H9 (cell line): Measurements from ENCODE around the gene MICB. TPM values are rescaled to one million over a fixed set of nuclear protein-coding genes. Genes with fewer than 3 reads are reported as not detected.

Experiments used
- DNase-seq: peaks from one replicate; pipeline ENCODE4 v3.0.0-alpha.2; 2017
- H2AFZ ChIP-seq: one replicate; pipeline ENCODE4 v1.6.1; 2013; ENCODE audit warnings: mild to moderate bottlenecking, low read length, control low read depth, moderate library complexity
- H2AK5ac ChIP-seq: 2 replicates; pipeline ENCODE4 v1.6.1; 2013; ENCODE audit warnings: low read length, control low read depth, mixed read lengths; ENCODE audit not compliant: insufficient read length
- H2BK120ac ChIP-seq: one replicate; pipeline ENCODE4 v1.6.1; 2013; ENCODE audit warnings: low read depth, mild to moderate bottlenecking, low read length, control low read depth, inconsistent platforms; ENCODE audit not compliant: poor library complexity, severe bottlenecking
- H2BK12ac ChIP-seq: 2 replicates; pipeline ENCODE4 v1.6.1; 2013; ENCODE audit warnings: low read length, control low read depth, mixed read lengths, low read depth; ENCODE audit not compliant: insufficient read length
- H2BK15ac ChIP-seq: 2 replicates; pipeline ENCODE4 v1.6.1; 2013; ENCODE audit warnings: low read depth, low read length, control low read depth
- H2BK20ac ChIP-seq: one replicate; pipeline ENCODE4 v1.6.1; 2013; ENCODE audit warnings: low read depth, mild to moderate bottlenecking, low read length, control low read depth, inconsistent platforms; ENCODE audit not compliant: poor library complexity, severe bottlenecking
- H2BK5ac ChIP-seq: 2 replicates; pipeline ENCODE4 v1.6.1; 2013; ENCODE audit warnings: low read length, control low read depth, mixed read lengths; ENCODE audit not compliant: insufficient read length
- H3K14ac ChIP-seq: 2 replicates; pipeline ENCODE4 v1.6.1; 2013; ENCODE audit warnings: low read length, control low read depth; ENCODE audit not compliant: insufficient read depth
- H3K18ac ChIP-seq: 2 replicates; pipeline ENCODE4 v1.6.1; 2013; ENCODE audit warnings: low read depth, mild to moderate bottlenecking, mixed read lengths, low read length, control low read depth; ENCODE audit not compliant: insufficient read length
- H3K23ac ChIP-seq: 2 replicates; pipeline ENCODE4 v1.6.1; 2013; ENCODE audit warnings: low read length, control low read depth, mixed read lengths, low read depth; ENCODE audit not compliant: insufficient read length
- H3K23me2 ChIP-seq: 2 replicates; pipeline ENCODE4 v1.6.1; 2013; ENCODE audit warnings: low read depth, mild to moderate bottlenecking, mixed read lengths, low read length, control low read depth; ENCODE audit not compliant: insufficient read length, poor library complexity, severe bottlenecking
- H3K27ac ChIP-seq: 2 replicates; pipeline ENCODE4 v1.5.1; 2013; ENCODE audit warnings: low read length, control low read depth, mixed read lengths, low read depth; ENCODE audit not compliant: insufficient read length
- H3K27me3 ChIP-seq: 2 replicates; pipeline ENCODE4 v1.6.1; 2013; ENCODE audit warnings: low read length, control low read depth, inconsistent platforms; ENCODE audit not compliant: insufficient read depth
- H3K4ac ChIP-seq: 2 replicates; pipeline ENCODE4 v1.6.1; 2013; ENCODE audit warnings: low read depth, mild to moderate bottlenecking, control low read depth, inconsistent platforms, low read length, moderate library complexity
- H3K4me1 ChIP-seq: 2 replicates; pipeline ENCODE4 v1.6.1; 2013; ENCODE audit warnings: low read length, control low read depth, inconsistent platforms; ENCODE audit not compliant: insufficient read depth
- H3K4me2 ChIP-seq: 2 replicates; pipeline ENCODE4 v1.6.1; 2013; ENCODE audit warnings: low read length, control low read depth, mixed read lengths; ENCODE audit not compliant: insufficient read length, insufficient read depth
- H3K56ac ChIP-seq: 2 replicates; pipeline ENCODE4 v1.6.1; 2013; ENCODE audit warnings: low read depth, mild to moderate bottlenecking, mixed read lengths, low read length, control low read depth; ENCODE audit not compliant: insufficient read length
- H3K79me1 ChIP-seq: 2 replicates; pipeline ENCODE4 v1.6.1; 2013; ENCODE audit warnings: low read depth, mild to moderate bottlenecking, moderate library complexity, low read length, control low read depth, inconsistent platforms; ENCODE audit not compliant: insufficient read depth, poor library complexity, severe bottlenecking
- H3K79me2 ChIP-seq: 2 replicates; pipeline ENCODE4 v1.6.1; 2013; ENCODE audit warnings: low read length, control low read depth, inconsistent platforms; ENCODE audit not compliant: insufficient read depth
- H3K9ac ChIP-seq: 2 replicates; pipeline ENCODE4 v1.6.1; 2013; ENCODE audit warnings: low read length, control low read depth, mixed read lengths; ENCODE audit not compliant: insufficient read length; ENCODE audit errors: extremely low read depth
- H3K9me3 ChIP-seq: one replicate; pipeline ENCODE4 v1.6.1; 2013; ENCODE audit warnings: low read depth, low read length, inconsistent platforms; ENCODE audit not compliant: control insufficient read depth
- H3T11ph ChIP-seq: one replicate; pipeline ENCODE4 v1.6.1; 2013; ENCODE audit warnings: mild to moderate bottlenecking, low read length, control low read depth, inconsistent platforms
- H4K20me1 ChIP-seq: one replicate; pipeline ENCODE4 v1.6.1; 2013; ENCODE audit not compliant: control insufficient read depth, insufficient read length, insufficient read depth
- H4K5ac ChIP-seq: 2 replicates; pipeline ENCODE4 v1.6.1; 2013; ENCODE audit warnings: low read depth, mild to moderate bottlenecking, mixed read lengths, low read length, control low read depth; ENCODE audit not compliant: insufficient read length
- H4K8ac ChIP-seq: replicated peaks from 2 replicates; pipeline ENCODE4 v1.6.1; 2013; ENCODE audit warnings: low read length, control low read depth, mixed read lengths, low read depth; ENCODE audit not compliant: insufficient read length
- H4K91ac ChIP-seq: 2 replicates; pipeline ENCODE4 v1.6.1; 2013; ENCODE audit warnings: low read depth, mild to moderate bottlenecking, moderate library complexity, mixed read lengths, low read length, control low read depth; ENCODE audit not compliant: insufficient read length
- H3K27ac Mint-ChIP-seq, 3 experiments: 2 replicates in 2 of 3; 3 replicates in 1 of 3; pipeline ENCODE4 v1.8.0; 2020 to 2021; ENCODE audit warnings: mixed read lengths in 3 of 3, mild to moderate bottlenecking in 1 of 3, moderate library complexity in 1 of 3
- H3K27me3 Mint-ChIP-seq: 2 replicates; pipeline ENCODE4 v1.8.0; 2021; ENCODE audit warnings: low read depth, mild to moderate bottlenecking, moderate library complexity, mixed read lengths
- H3K36me3 Mint-ChIP-seq, 3 experiments: 2 replicates in 2 of 3; 3 replicates in 1 of 3; pipeline ENCODE4 v1.8.0; 2020 to 2021; ENCODE audit warnings: low read depth in 3 of 3, mixed read lengths in 3 of 3; ENCODE audit not compliant: insufficient read depth in 1 of 3
- H3K4me1 Mint-ChIP-seq, 2 experiments: 2 replicates each; pipeline ENCODE4 v1.8.0; 2020; ENCODE audit warnings: mixed read lengths in 2 of 2
- H3K4me3 Mint-ChIP-seq, 2 experiments: 2 replicates in 1 of 2; 3 replicates in 1 of 2; pipeline ENCODE4 v1.8.0; 2020 to 2021; ENCODE audit warnings: mild to moderate bottlenecking in 2 of 2, mixed read lengths in 2 of 2, moderate library complexity in 1 of 2
- H3K9me3 Mint-ChIP-seq, 2 experiments: 2 replicates in 1 of 2; 3 replicates in 1 of 2; pipeline ENCODE4 v1.8.0; 2020; ENCODE audit warnings: mild to moderate bottlenecking in 2 of 2, mixed read lengths in 2 of 2, moderate library complexity in 1 of 2
- WGBS: extraction: QIAGEN DNeasy Blood & Tissue Kit; methylation state at CpG from one replicate; pipeline ENCODE4 v1.1.7; 2013; ENCODE audit warnings: missing lambda C conversion rate, low lambda C conversion rate, mixed read lengths; ENCODE audit not compliant: insufficient read length; ENCODE audit errors: extremely low coverage; 5-methylcytosine and 5-hydroxymethylcytosine counted together
- total RNA-seq: library from RNA; stranded (reverse); gene quantifications from 2 replicates; pipeline ENCODE4 v1.2.1, GENCODE V29; 2021
- TF ChIP-seq, protein P1 (sequence below): fragments of 200-600 bp; sonication (generic); conservative IDR thresholded peaks from 3 replicates; pipeline ENCODE4 v1.8.0; 2021; ENCODE audit warnings: antibody characterized with exemption, mild to moderate bottlenecking

MICB gene
- total RNA-seq, 1 experiment from 2014 or later: 6.2 TPM

DNA sequence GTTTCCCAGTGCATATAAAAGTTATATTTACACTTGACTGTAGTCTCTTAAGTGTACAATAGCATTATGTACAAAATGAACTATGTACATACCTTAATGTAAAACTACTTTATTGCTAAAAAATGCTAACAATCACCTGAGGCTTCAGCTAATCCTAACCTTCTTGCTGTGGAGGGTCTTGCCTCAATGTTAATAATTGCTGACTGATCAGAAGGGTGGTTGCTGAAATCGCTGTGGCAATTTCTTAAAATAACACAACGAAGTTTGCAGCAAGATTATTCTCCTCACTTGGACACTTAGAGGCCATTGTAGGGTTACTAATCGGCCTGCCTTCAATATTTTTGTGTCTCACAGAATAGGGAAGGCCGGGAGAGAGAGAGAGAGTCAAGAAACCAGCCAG lies 24.7 kb upstream of the MICB start:
- no peak overlapping the region for H3K14ac ChIP-seq
- H3K27ac ChIP-seq: no peak overlapping the region
- no peaks in the 10 kb centered on the region for H3K4me1 Mint-ChIP-seq
- no CpG with 5 or more reads among the region's 4 CpGs for WGBS
- no peak overlapping the region for H4K5ac ChIP-seq
- H3K79me1 ChIP-seq: no peaks in the 10 kb centered on the region
- no peak overlapping the region for H3K27ac Mint-ChIP-seq
- no peaks in the 10 kb centered on the region for H3K9me3 Mint-ChIP-seq
- H3K27me3 ChIP-seq: 0 out of 2 replicates have a peak, but pooled peaks cover 2% of the 10 kb centered on the region
- peaks cover 25% of the 10 kb centered on the region for H3K27me3 Mint-ChIP-seq
- no peak overlapping the region for H2AK5ac ChIP-seq
- no peak overlapping the region for H3K23ac ChIP-seq
- H4K20me1 ChIP-seq: no peaks in the 10 kb centered on the region
- DNase-seq: no peak
- H2BK120ac ChIP-seq: no peak overlapping the region
- H3K4me2 ChIP-seq: no peak overlapping the region
- no peak overlapping the region for H4K8ac ChIP-seq
- H3K18ac ChIP-seq: no peak overlapping the region
- no peak overlapping the region for H2BK15ac ChIP-seq
- no peak overlapping the region for H2AFZ ChIP-seq
- H3K9ac ChIP-seq: no peak overlapping the region
- no peaks in the 10 kb centered on the region; a peak in 1 of 7 replicates for H3K36me3 Mint-ChIP-seq
- H3K79me2 ChIP-seq: no peaks in the 10 kb centered on the region
- H4K91ac ChIP-seq: no peak overlapping the region
- no peak overlapping the region for H2BK12ac ChIP-seq
- H3K56ac ChIP-seq: no peak overlapping the region
- H3K4ac ChIP-seq: no peak overlapping the region
- no peak overlapping the region for H3T11ph ChIP-seq
- no peak overlapping the region for H2BK5ac ChIP-seq
- TF ChIP-seq, protein P1, sequence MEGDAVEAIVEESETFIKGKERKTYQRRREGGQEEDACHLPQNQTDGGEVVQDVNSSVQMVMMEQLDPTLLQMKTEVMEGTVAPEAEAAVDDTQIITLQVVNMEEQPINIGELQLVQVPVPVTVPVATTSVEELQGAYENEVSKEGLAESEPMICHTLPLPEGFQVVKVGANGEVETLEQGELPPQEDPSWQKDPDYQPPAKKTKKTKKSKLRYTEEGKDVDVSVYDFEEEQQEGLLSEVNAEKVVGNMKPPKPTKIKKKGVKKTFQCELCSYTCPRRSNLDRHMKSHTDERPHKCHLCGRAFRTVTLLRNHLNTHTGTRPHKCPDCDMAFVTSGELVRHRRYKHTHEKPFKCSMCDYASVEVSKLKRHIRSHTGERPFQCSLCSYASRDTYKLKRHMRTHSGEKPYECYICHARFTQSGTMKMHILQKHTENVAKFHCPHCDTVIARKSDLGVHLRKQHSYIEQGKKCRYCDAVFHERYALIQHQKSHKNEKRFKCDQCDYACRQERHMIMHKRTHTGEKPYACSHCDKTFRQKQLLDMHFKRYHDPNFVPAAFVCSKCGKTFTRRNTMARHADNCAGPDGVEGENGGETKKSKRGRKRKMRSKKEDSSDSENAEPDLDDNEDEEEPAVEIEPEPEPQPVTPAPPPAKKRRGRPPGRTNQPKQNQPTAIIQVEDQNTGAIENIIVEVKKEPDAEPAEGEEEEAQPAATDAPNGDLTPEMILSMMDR: no peak
- no peaks in the 10 kb centered on the region for H3K4me1 ChIP-seq
- H2BK20ac ChIP-seq: no peak overlapping the region
- no peak overlapping the region for H3K4me3 Mint-ChIP-seq
- no peaks in the 10 kb centered on the region for H3K23me2 ChIP-seq
- H3K9me3 ChIP-seq: no peaks in the 10 kb centered on the region
